GM18873 (cell line): ENCODE data around the gene PRKAB2.
"Not testable (repeated sequence)": the region's sequence is repeated elsewhere in the genome, so short reads cannot be mapped to it uniquely, and the experiment has no call there.

ENCODE experiments used
- ATAC-seq: cut with Tn5 transposase; IDR thresholded peaks from one replicate; pipeline ENCODE4 v1.9.1; 2021; ENCODE audit warnings: mild to moderate bottlenecking, moderate library complexity, moderate number of reproducible peaks; ENCODE audit not compliant: unreplicated experiment, low FRiP score

The PRKAB2 gene

GRCh38 chr1:147177611-147178380 lies 5.5 kb upstream of the PRKAB2 start:
- no peak for ATAC-seq

DNA sequence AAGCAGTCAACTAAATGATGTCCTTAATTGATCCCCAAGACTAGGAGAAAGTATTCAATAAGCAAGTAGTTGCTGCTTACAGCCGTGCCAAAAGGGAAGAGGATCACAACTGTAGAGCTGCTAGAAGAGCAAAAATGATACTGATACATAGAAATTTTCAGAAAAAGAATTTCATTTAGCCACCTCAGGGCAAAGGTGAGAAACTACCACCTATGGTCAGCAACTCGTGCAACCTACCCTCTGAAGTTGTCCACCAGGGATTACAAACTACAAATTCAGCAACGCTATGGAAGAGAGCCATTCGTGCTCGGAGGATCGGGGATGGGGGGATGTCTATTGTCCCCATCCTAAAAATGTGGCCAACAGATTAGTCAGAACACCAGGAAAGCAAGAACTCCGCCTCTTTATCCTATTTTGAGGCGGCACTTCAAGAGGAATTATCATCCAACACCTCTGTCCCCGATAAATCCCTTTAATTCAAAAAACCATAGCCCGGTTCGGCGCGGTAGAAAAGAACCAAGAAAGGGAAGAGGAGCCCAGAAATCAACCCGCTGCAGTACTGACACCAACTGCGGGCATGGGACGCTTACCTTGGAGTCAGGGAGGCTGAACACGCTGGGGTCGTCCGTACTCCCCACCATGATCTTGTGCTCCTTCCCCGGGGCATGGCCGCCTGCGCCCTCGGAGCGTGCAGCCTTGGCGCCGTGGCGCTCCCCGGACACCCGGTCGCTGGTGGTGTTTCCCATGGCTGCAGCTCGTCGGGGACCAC lies 687 bp downstream of the PRKAB2 start:
- no peak for ATAC-seq

GRCh38 chr1:147169840-147170674 lies 2.2 kb downstream of the PRKAB2 start:
- ATAC-seq: no peak

- no peak for ATAC-seq
Observed at GRCh38 chr1:147169171-147169570, 3.1 kb downstream of the PRKAB2 start.

GRCh38 chr1:147168626-147169058 lies 3.6 kb downstream of the PRKAB2 start:
- no peak for ATAC-seq

DNA sequence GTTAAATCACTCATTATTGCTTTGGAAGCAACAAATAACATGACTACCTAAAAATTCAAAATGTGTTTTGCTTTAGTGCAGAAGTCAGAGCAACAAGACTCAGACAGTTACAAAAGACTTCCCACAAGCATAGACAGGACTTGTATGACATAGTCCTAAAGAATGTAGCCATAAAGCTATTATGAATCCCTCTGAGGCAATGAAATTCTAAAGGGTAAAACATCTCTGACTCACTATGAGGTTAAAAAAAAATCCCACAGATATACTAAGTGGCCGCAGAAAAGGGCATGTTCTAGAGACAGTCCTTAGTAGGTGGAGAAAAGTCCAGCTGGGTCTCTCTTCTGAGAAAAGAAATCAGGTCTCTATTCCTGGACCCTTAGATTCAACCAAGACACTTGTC lies 4.9 kb downstream of the PRKAB2 start:
- no peak for ATAC-seq

DNA sequence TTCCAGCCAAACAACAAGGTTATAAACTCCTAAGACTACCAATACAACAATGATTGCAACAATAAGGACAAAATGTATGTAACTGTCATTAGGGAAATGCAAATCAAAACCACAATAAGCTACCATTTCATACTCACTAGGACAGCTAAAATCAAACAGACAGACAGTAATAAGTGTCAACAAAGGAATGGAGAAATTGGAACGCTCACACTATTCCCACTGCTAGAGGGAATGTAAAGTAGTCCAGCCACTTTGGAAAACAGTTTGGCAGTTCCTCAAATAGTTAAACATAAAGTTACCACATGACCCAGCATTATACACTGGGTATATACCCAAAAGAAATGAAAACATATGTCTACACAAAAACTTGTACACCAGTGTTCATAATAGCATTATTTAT lies 9.3 kb downstream of the PRKAB2 start:
- ATAC-seq: no peak

DNA sequence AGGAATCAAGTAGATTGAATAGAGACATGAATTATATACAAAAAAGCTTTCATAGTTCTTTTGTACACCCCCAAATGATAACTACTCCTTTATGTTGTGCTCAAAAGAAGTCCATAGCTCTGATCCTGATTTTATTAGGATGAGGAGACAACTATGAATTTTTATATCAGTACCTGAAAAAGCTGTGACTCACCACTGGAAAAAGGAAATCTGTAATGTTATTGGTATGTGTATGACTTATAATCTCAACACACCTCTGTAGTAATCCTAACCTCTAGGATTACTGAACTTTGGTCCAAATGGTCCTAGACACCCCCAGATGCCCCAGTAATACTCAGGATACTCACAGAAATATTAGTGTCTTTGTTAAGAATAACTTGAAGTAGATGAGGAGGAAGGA lies 10.2 kb downstream of the PRKAB2 start:
- no peak for ATAC-seq

- not testable (repeated sequence) for ATAC-seq
Observed at GRCh38 chr1:147157116-147157515, 15.2 kb downstream of the PRKAB2 start.

DNA sequence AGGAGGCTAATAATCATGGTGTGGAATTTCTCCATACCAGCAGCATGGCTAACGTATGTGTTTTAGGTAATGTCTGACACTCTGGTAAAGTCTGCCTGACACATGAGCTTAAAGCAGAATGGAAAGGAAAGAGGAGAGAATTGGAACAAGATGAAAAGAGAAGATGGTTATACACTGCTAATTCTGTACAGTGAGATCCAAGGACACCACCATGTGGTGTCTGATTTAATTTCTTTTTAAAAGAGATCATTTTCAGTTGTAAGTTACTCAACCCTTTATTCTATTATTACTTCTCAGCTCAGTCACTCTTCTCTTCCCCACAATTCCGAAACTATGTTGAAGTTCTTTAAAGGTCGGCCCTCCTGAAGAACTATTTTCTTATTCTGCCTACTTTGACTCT lies 15.6 kb downstream of the PRKAB2 start:
- no peak for ATAC-seq

GRCh38 chr1:147152772-147153171 lies 19.5 kb downstream of the PRKAB2 start:
- no peak for ATAC-seq

GRCh38 chr1:147151244-147151643 lies 21.0 kb downstream of the PRKAB2 start:
- no peak for ATAC-seq

- ATAC-seq: no peak
Observed at GRCh38 chr1:147142886-147143285, 29.4 kb downstream of the PRKAB2 start.

DNA sequence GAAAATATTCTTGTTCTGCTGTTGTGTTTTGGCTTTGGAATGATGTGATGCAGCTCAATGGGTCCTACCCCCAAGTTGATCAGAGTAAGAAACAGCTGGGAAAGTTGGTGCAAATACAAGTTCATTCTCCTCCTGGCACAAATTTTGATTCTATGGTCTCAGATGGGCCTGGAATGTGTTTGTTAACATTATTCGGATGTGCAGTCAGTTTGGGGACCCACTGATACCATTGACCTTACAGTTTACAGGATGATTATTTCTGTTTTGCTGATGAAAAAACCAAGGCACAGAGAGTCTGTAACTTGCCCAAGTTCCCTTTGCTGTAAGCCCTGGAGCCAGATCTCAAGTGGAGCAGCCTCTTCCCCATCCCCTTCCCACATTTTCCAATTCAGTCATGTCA lies 41.5 kb downstream of the PRKAB2 start:
- not testable (repeated sequence) for ATAC-seq

DNA sequence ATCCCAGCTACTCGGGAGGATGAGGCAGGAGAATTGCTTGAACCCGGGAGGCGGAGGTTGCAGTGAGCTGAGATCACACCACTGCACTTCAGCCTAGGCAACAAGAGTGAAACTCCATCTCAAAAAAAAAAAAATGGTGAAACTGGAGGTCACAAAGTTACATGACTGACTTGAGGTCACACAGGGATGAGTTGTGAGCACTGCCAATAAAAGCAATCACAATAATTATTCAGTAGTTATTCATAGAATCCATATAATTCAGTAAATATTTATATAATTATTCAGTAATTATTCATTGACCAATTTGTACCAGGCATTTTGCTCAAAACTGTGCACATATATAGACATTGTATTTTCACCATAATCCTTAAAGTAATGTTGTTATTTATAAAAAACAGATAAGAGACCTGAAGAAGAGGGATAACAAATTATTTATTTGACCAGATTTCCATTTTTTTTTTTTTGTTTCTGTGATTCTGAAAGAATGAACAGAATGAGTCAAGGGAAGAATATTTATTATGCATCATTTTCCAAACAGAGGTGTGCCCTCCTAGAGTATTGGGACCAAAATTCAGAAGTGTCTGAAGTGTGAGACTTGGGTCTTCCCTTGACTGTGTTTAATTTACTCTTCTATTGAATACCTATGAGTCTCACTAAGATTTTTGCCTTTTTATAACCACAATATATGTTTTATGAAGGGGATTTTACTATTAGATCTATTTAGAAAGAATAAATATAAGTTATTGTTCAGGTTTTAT lies 43.0 kb downstream of the PRKAB2 start:
- no peak for ATAC-seq

GRCh38 chr1:147124266-147124665 lies 48.0 kb downstream of the PRKAB2 start:
- ATAC-seq: no peak

GRCh38 chr1:147117109-147117508 lies 55.2 kb downstream of the PRKAB2 start:
- no peak for ATAC-seq

GRCh38 chr1:147115496-147115895 lies 56.8 kb downstream of the PRKAB2 start:
- no peak for ATAC-seq

GRCh38 chr1:147115079-147115478 lies 57.2 kb downstream of the PRKAB2 start:
- ATAC-seq: not testable (repeated sequence)

- not testable (repeated sequence) for ATAC-seq
Observed at GRCh38 chr1:147114353-147114752, 57.9 kb downstream of the PRKAB2 start.
